Measurements from ENCODE around the gene HMCES.

Gene HMCES

DNA sequence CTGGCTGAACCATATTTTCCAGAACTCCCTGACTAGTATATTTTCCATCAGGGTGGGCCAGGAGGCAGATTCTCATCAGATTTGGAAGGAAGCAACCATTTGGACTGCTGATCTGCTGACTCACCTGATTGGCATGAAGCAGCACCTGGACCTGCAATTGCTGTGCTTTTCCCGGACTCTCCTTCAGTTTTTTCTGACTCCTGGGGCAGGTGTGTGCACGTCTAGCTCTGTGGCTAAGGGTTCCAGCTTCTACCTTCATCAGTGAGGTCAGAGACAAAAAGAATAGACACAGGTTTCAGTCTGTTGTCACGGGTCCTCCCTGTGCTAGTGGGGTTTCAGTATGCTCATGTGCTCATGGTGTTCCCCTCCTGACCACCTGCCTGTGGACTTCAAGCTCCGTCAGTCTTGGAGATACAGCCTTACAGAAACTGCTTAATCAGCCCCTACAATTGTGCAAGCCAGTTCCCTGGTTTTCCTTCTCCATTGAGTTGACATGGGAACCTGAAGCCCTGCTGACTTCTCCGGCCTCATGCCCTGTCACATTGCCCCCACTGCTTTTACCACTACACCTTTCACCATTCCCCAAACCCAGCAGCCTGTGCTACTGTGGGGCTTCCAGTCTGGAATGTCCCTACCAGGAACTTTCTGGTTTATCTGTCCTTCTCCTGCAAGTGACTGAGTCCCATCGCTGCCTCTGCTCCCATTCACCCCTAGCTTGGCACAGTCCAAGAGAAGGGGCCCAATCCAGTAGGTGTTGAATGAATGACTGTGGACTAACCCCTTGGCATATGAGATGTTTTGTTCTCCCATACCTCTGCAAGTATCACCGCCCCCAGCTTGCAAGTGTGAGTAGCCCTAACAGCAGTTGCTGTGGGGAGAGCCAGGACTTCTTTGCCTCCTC is 31.7 kb downstream of the HMCES start:
- TF ChIP-seq CTCF (IDR thresholded peaks at IDR 0.05): no peak
- H3K36me3 Mint-ChIP-seq (ENCODE audit: low read depth): peaks cover 2% of the 10 kb centered on the region
- no peak for DNase-seq
- H3K4me1 Mint-ChIP-seq: peaks cover 35% of the 10 kb centered on the region
- H3K9me3 Mint-ChIP-seq: no peaks in the 10 kb centered on the region
- no peak overlapping the region for H3K4me3 Mint-ChIP-seq
- peaks cover 4% of the 10 kb centered on the region for H3K27me3 Mint-ChIP-seq (ENCODE audit: low read depth, poor library complexity)
- peak overlapping the region; percentile 43 for H3K27ac Mint-ChIP-seq

DNA sequence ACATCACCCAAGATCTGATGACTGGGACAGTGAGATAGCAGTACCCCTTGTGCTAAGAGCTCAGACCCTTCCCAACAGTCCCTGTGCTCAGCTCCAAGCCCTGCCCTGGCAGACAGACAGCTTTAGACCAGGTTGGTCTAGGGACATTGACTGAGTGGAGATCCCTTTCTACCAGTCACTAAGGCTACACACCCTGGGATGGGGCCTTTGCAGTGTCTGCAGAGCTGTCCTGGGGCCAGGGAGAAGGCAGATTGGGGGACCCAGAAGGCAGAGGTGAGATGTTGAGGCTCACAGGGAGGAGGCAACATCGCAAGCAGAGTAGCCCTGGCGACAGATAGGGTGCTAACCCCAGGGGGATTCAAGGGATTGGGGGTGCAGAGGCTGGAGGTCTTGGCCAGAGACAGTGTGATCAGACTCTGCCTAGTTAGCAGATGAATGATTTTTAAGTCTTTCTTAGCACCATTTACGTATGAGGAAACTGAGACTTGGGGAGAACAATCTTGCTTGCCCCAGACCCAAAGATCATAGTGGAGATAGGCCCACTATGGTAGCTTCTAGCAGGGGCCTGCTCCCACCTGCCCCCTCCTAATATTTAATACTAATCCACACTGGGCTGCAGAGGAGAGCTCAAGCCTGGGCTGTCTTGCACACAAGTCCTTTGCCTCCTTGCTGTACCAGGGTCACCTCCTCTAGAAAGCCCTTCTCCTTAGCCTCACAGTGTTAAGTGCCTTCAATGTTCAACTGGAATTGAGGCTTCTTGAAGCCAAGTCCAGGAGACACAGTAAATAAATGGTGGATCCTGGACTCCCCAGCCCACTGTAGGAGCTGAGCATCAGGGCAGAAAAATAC is 32.6 kb downstream of the HMCES start:
- H3K4me3 Mint-ChIP-seq: no peak overlapping the region
- no peaks in the 10 kb centered on the region for H3K9me3 Mint-ChIP-seq
- H3K27me3 Mint-ChIP-seq (ENCODE audit: low read depth, poor library complexity): peaks cover 4% of the 10 kb centered on the region
- H3K27ac Mint-ChIP-seq: peak overlapping the region; percentile 72
- no peak for DNase-seq
- H3K36me3 Mint-ChIP-seq (ENCODE audit: low read depth): no peaks in the 10 kb centered on the region
- H3K4me1 Mint-ChIP-seq: peaks cover 25% of the 10 kb centered on the region
- no peak for TF ChIP-seq CTCF (IDR thresholded peaks at IDR 0.05)

DNA sequence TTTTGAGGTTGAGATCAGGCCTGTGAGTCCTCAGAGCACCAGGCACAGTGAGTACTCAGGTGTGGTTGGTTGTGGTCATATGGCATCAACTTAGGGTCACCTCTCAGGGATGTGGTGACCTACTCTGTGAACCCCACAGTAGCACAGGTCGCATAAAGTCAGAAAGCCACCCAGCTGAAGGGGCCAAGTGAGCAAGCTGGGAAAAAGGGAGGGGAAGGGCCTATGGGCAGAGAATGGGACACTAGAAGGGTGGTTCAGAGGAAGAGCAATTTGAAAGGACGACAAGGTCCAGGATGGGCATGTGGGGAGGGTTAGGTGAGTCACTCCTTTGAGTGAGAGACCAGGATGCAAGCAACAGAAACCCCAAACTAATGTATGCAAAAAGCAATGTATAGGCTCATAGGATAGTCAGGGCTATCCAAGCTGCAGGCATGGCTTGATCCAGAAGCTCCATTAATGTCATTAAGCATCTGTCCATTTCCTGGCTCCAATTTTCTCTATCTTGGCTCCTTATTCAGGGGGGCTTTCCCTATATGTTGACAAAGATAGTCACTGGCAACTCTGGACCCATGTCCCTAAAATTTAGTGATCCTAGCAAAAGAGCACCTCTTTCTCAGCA is 33.5 kb downstream of the HMCES start:
- TF ChIP-seq CTCF (IDR thresholded peaks at IDR 0.05): no peak
- H3K4me3 Mint-ChIP-seq: peak overlapping the region; percentile 31
- no peaks in the 10 kb centered on the region for H3K9me3 Mint-ChIP-seq
- peaks cover 4% of the 10 kb centered on the region for H3K27me3 Mint-ChIP-seq (ENCODE audit: low read depth, poor library complexity)
- peaks cover 20% of the 10 kb centered on the region for H3K4me1 Mint-ChIP-seq
- DNase-seq: no peak
- no peaks in the 10 kb centered on the region for H3K36me3 Mint-ChIP-seq (ENCODE audit: low read depth)
- H3K27ac Mint-ChIP-seq: peak overlapping the region; percentile 61

DNA sequence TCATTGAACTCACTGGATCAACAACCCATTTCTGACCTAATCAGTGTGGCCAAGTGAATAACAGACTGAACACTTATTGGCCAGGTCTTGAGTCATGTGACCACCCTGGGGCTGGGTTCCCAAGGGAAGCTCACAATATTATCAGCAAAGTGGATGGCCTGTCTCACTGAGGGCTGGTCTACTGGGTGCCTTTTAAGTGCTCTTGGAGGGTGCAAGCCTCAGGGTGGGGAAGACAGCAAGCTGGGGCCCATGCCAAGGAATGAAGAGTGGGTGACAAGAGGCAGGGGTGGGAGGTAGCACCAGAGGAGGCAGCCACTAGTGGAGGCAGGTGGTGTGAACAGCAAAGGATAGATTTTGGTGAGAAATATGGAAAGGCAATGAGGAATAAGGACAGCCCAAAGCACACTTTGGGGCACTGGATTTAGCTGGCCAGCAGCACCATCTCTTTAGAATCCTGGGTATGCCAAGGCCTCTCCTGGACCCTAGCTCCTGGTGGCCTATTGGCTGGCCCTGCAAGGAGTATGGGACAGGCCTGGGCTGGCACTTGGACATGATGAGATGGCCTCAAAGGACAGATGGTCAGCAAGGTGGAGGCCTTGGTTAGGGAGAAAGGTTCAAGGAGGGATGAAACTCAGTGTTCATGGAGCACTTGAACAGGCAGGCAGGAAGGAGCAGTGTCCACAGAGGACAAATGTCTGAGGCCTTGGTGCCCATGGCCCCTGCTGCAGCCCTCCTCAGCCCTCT is 34.2 kb downstream of the HMCES start:
- H3K27me3 Mint-ChIP-seq (ENCODE audit: low read depth, poor library complexity): peaks cover 4% of the 10 kb centered on the region
- TF ChIP-seq CTCF (IDR thresholded peaks at IDR 0.05): no peak
- DNase-seq: no peak
- peak overlapping the region; percentile 86 for H3K27ac Mint-ChIP-seq
- H3K36me3 Mint-ChIP-seq (ENCODE audit: low read depth): no peaks in the 10 kb centered on the region
- H3K9me3 Mint-ChIP-seq: no peaks in the 10 kb centered on the region
- H3K4me3 Mint-ChIP-seq: peak overlapping the region; percentile 95
- peaks cover 27% of the 10 kb centered on the region for H3K4me1 Mint-ChIP-seq

GRCh38 chr3:129313415-129313664 is 34.7 kb downstream of the HMCES start:
- H3K27me3 Mint-ChIP-seq (ENCODE audit: low read depth, poor library complexity): peaks cover 4% of the 10 kb centered on the region
- no peak for TF ChIP-seq CTCF (IDR thresholded peaks at IDR 0.05)
- H3K4me3 Mint-ChIP-seq: peak overlapping the region; percentile 95
- no peaks in the 10 kb centered on the region for H3K36me3 Mint-ChIP-seq (ENCODE audit: low read depth)
- H3K27ac Mint-ChIP-seq: no peak overlapping the region
- H3K9me3 Mint-ChIP-seq: no peaks in the 10 kb centered on the region
- H3K4me1 Mint-ChIP-seq: peaks cover 28% of the 10 kb centered on the region
- no peak for DNase-seq
